OCI-LY1 (cell line): ENCODE measurements around the gene ATP11B.

Experiments used
- H2AFZ ChIP-seq: fragments of 200-600 bp; sonication (generic), shearing (Covaris generic); 2 replicates; pipeline ENCODE4 v1.6.0; 2014; ENCODE audit warnings: antibody characterized with exemption, mild to moderate bottlenecking, low read length
- H3F3A ChIP-seq: fragments of 200-600 bp; sonication (generic), shearing (Covaris generic); 2 replicates; pipeline ENCODE4 v1.6.0; 2014; ENCODE audit warnings: mild to moderate bottlenecking, antibody characterized with exemption, low read length, moderate library complexity; ENCODE audit not compliant: insufficient read depth
- H3K27ac ChIP-seq: fragments of 200-600 bp; sonication (generic); 2 replicates; pipeline ENCODE4 v1.5.1; 2014; ENCODE audit warnings: low read length, mixed run types, mild to moderate bottlenecking, low read depth; ENCODE audit not compliant: poor library complexity, severe bottlenecking
- H3K27me3 ChIP-seq: fragments of 200-600 bp; sonication (generic); 2 replicates; pipeline ENCODE4 v1.6.0; 2014; ENCODE audit warnings: antibody characterized with exemption, mild to moderate bottlenecking, low read length, moderate library complexity; ENCODE audit not compliant: insufficient read depth
- H3K36me3 ChIP-seq: fragments of 200-600 bp; sonication (generic); 2 replicates; pipeline ENCODE4 v1.6.1; 2014; ENCODE audit warnings: mild to moderate bottlenecking, antibody characterized with exemption, low read length, moderate library complexity, mixed read lengths; ENCODE audit not compliant: insufficient read depth
- H3K4me1 ChIP-seq: fragments of 200-600 bp; sonication (generic); 2 replicates; pipeline ENCODE4 v1.5.1; 2014; ENCODE audit warnings: mild to moderate bottlenecking, low read length, moderate library complexity; ENCODE audit not compliant: insufficient read depth, severe bottlenecking
- H3K4me2 ChIP-seq: fragments of 200-600 bp; sonication (generic), shearing (Covaris generic); 2 replicates; pipeline ENCODE4 v1.6.1; 2014; ENCODE audit warnings: low read length
- H3K4me3 ChIP-seq: fragments of 200-600 bp; sonication (generic); 2 replicates; pipeline ENCODE4 v1.5.1; 2014; ENCODE audit warnings: low read length, low read depth, mild to moderate bottlenecking, mixed read lengths; ENCODE audit not compliant: poor library complexity, severe bottlenecking
- H3K79me2 ChIP-seq: fragments of 200-600 bp; shearing (Covaris generic); 2 replicates; pipeline ENCODE4 v1.6.1; 2016; ENCODE audit warnings: mixed run types, low read length, mixed read lengths; ENCODE audit not compliant: insufficient read depth
- H3K9ac ChIP-seq: fragments of 200-600 bp; sonication (generic), shearing (Covaris generic); 2 replicates; pipeline ENCODE4 v1.6.1; 2014; ENCODE audit warnings: mild to moderate bottlenecking, low read length, mixed read lengths
- H3K9me2 ChIP-seq: fragments of 200-600 bp; sonication (generic), shearing (Covaris generic); 2 replicates; pipeline ENCODE4 v1.6.1; 2014; ENCODE audit warnings: low read depth, mild to moderate bottlenecking, low read length, mixed read lengths
- H3K9me3 ChIP-seq: fragments of 200-600 bp; shearing (Covaris generic); 2 replicates; pipeline ENCODE4 v1.6.1; 2014; ENCODE audit warnings: low read length, mixed read lengths
- H4K20me1 ChIP-seq: fragments of 200-600 bp; sonication (generic), shearing (Covaris generic); 2 replicates; pipeline ENCODE4 v1.6.0; 2016; ENCODE audit warnings: mild to moderate bottlenecking, low read length; ENCODE audit not compliant: insufficient read depth
- CTCF ChIP-seq: fragments of 200-600 bp; sonication (generic), shearing (Covaris generic); IDR thresholded peaks from 2 replicates; pipeline ENCODE4 v1.5.1; 2017; ENCODE audit warnings: mild to moderate bottlenecking, antibody characterized with exemption, low read length, moderate library complexity, mixed read lengths
- EZH2 ChIP-seq: fragments of 200-600 bp; sonication (generic), shearing (Covaris generic); IDR thresholded peaks from 2 replicates; pipeline ENCODE4 v1.8.0; 2017; ENCODE audit warnings: borderline replicate concordance, mixed run types, mild to moderate bottlenecking, antibody characterized with exemption, low read length, moderate library complexity, mixed read lengths

ATP11B gene

DNA sequence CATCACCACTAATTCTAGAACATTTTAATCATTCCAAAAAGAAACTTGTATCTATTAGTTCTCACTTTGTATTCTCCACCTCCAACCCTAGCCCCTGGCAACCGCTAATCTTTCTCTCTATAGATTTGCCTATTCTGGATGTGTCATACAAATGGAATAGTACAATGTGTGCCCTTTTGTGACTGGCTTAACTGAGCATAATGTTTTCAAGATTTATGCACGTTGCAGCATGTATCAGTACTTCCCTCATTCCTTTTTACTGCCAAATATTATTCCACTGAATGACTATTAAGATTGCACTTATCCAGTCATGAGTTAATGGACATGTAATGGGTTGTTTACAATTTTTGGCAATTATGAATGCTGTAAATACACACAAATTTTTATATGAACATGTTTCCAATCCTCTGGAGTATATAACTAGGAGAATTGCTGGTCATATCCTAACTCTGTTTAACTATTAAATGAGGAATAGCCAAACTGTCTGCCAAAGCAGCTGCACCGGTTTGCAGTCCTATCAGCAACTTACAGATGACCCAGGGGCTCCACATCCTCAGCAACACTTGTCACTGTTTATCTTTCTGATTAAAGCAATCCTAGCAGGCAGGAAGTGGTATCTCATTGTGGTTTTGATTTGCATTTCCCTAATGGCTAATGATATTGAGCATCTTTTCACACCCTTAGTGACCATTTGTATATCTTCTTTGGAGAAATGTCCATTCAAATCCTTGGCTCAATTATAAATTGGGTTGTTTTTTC, 144.2 kb downstream of the ATP11B start:
- H4K20me1 ChIP-seq = no peaks in the 10 kb centered on the region
- H3K79me2 ChIP-seq = no peaks in the 10 kb centered on the region
- peaks cover 4% of the 10 kb centered on the region; the same call in 1 of the 2 replicates for H3K9me3 ChIP-seq
- H3K4me1 ChIP-seq = peaks cover 16% of the 10 kb centered on the region
- no peak overlapping the region for H3K4me3 ChIP-seq
- H3K9ac ChIP-seq = no peak overlapping the region
- H3K36me3 ChIP-seq = peaks cover 17% of the 10 kb centered on the region
- no peak for TF ChIP-seq CTCF
- no peak for TF ChIP-seq EZH2
- no peaks in the 10 kb centered on the region for H3K9me2 ChIP-seq
- H2AFZ ChIP-seq = no peak overlapping the region
- H3F3A ChIP-seq = no peaks in the 10 kb centered on the region
- no peaks in the 10 kb centered on the region for H3K27me3 ChIP-seq
- no peak overlapping the region for H3K4me2 ChIP-seq
- H3K27ac ChIP-seq = no peak overlapping the region

DNA sequence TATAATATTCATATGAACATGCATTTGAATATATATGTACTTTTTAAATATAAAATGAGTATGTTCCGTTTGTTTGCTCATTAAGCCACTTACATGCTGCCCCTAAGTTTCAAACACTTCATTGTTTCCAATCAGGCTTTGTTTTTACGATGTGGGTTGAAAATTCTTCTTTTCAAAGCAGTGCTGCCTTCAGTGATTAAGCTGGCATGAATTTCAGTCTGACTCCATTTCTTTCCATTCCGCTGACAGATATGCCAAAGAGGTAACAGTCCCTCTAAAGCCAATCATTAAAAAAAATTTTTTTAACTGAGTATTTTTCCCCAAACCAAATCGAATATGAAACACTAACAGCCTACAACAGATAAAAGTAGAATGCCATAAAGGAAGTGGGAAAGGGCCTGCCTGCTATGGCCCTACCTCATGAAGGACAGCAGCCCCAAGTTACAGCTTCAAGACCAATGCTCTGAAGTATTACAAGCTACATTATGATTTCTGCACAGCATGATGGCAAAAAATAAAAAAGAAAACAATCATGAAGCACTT, 147.0 kb downstream of the ATP11B start:
- H3K4me2 ChIP-seq = no peak overlapping the region
- TF ChIP-seq EZH2 = no peak
- TF ChIP-seq CTCF = no peak

DNA sequence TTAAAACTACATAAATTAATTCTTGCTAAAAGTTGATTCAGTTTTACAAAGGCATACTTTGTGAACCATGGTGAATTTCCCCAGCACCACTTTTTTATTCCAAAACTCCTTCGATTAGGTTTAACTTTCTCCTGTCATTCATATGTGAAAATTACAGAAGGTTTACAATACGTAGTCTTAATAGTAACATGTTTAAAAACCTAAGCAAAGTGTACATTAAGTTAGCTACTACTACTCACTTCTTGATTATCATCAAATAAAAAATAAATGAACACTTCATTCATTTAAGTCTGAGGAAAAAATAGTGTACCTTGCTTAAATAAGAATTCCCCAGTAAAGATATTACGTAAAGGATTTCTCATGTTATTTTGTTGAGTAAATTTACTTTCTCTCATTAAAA, 148.4 kb downstream of the ATP11B start:
- Histone ChIP-seq H3K4me3 (no peak overlapping the region), H3K9me3 (no peaks in the 10 kb centered on the region), H3K79me2 (no peaks in the 10 kb centered on the region), H3K9ac (no peak overlapping the region), H3K36me3 (peaks cover 42% of the 10 kb centered on the region), H3K27me3 (no peaks in the 10 kb centered on the region), H3K9me2 (no peaks in the 10 kb centered on the region), H3K27ac (no peak overlapping the region), H2AFZ (no peak overlapping the region), H3K4me2 (no peak overlapping the region), H4K20me1 (no peaks in the 10 kb centered on the region), H3K4me1 (peaks cover 16% of the 10 kb centered on the region), H3F3A (no peaks in the 10 kb centered on the region)
- TF ChIP-seq CTCF = no peak
- no peak for TF ChIP-seq EZH2

More for the DNA sequence above, 147.0 kb downstream of the ATP11B start:
- no peak overlapping the region for H3K4me3 ChIP-seq
- no peak overlapping the region for H2AFZ ChIP-seq
- H3K79me2 ChIP-seq = no peaks in the 10 kb centered on the region
- peaks cover 28% of the 10 kb centered on the region for H3K36me3 ChIP-seq
- no peak overlapping the region for H3K27ac ChIP-seq
- no peaks in the 10 kb centered on the region for H4K20me1 ChIP-seq
- H3K9ac ChIP-seq = no peak overlapping the region
- H3K9me2 ChIP-seq = no peaks in the 10 kb centered on the region
- no peaks in the 10 kb centered on the region for H3K27me3 ChIP-seq
- H3K9me3 ChIP-seq = no peaks in the 10 kb centered on the region
- peaks cover 16% of the 10 kb centered on the region for H3K4me1 ChIP-seq
- H3F3A ChIP-seq = no peaks in the 10 kb centered on the region
